Stimulated activated naive CD8-positive, alpha-beta T cell treated with anti-CD3 and anti-CD28 coated beads, Interleukin-15, Interleukin-2, amounts not matched to agents 100 U/mL and 50 U/mL, for 24 hours (primary cell): ENCODE measurements around the gene TNRC6B.
"Not testable (repeated sequence)": the region's sequence is repeated elsewhere in the genome, so short reads cannot be mapped to it uniquely, and the experiment has no call there.

Experiments used
- ATAC-seq: fragments of 150-1000 bp; cut with Tn5 transposase; one replicate; pipeline ENCODE4 v1.10.0; 2021
- DNase-seq: peaks from one replicate; pipeline ENCODE4 v3.0.0; 2021

TNRC6B gene

GRCh38 chr22:40212121-40212520 lies 34.4 kb downstream of the TNRC6B start:
- ATAC-seq (no peak), DNase-seq (no peak)

- no peak for DNase-seq
- ATAC-seq: no peak
These were observed 35.8 kb downstream of the TNRC6B start for GRCh38 chr22:40213478-40213877.

- no peak for DNase-seq
- no peak for ATAC-seq
These were observed 37.5 kb downstream of the TNRC6B start for GRCh38 chr22:40215266-40215665.

GRCh38 chr22:40216041-40216756 lies 38.5 kb downstream of the TNRC6B start:
- ATAC-seq: peak; percentile 60
- DNase-seq: peak; percentile 47

- DNase-seq (no peak), ATAC-seq (no peak)
These were observed 40.4 kb downstream of the TNRC6B start for GRCh38 chr22:40218152-40218551.

- no peak for ATAC-seq
- no peak for DNase-seq
These were observed 41.1 kb downstream of the TNRC6B start for GRCh38 chr22:40218723-40219294.

- no peak for DNase-seq
These were observed 42.8 kb downstream of the TNRC6B start for GRCh38 chr22:40220316-40221054.

GRCh38 chr22:40221055-40221414 lies 43.3 kb downstream of the TNRC6B start:
- ATAC-seq (no peak), DNase-seq (no peak)

More at GRCh38 chr22:40220316-40221054, 42.8 kb downstream of the TNRC6B start:
- no peak for ATAC-seq

GRCh38 chr22:40222979-40223378 lies 45.3 kb downstream of the TNRC6B start:
- ATAC-seq, DNase-seq: not testable (repeated sequence)

GRCh38 chr22:40224702-40225101 lies 47.0 kb downstream of the TNRC6B start:
- DNase-seq (peak; percentile 37), ATAC-seq (peak; percentile 98)

GRCh38 chr22:40226620-40227019 lies 48.9 kb downstream of the TNRC6B start:
- ATAC-seq: no peak
- DNase-seq: no peak

- ATAC-seq: no peak
These were observed 54.0 kb downstream of the TNRC6B start for GRCh38 chr22:40231618-40232313.

GRCh38 chr22:40232624-40233023 lies 54.9 kb downstream of the TNRC6B start:
- DNase-seq: no peak

More at GRCh38 chr22:40231618-40232313, 54.0 kb downstream of the TNRC6B start:
- no peak for DNase-seq

GRCh38 chr22:40233886-40234285 lies 56.2 kb downstream of the TNRC6B start:
- ATAC-seq (no peak), DNase-seq (no peak)

More at GRCh38 chr22:40232624-40233023, 54.9 kb downstream of the TNRC6B start:
- ATAC-seq: no peak

- ATAC-seq (no peak), DNase-seq (no peak)
These were observed 56.9 kb downstream of the TNRC6B start for GRCh38 chr22:40234658-40235057.

GRCh38 chr22:40235308-40235707 lies 57.6 kb downstream of the TNRC6B start:
- ATAC-seq (no peak), DNase-seq (no peak)

- DNase-seq (no peak), ATAC-seq (no peak)
These were observed 58.5 kb downstream of the TNRC6B start for GRCh38 chr22:40236131-40236665.

GRCh38 chr22:40237241-40237640 lies 59.5 kb downstream of the TNRC6B start:
- ATAC-seq: peak; percentile 20
- DNase-seq: peak; percentile 19

GRCh38 chr22:40237788-40238424 lies 60.2 kb downstream of the TNRC6B start:
- peak; percentile 37 for DNase-seq
- ATAC-seq: peak; percentile 10

GRCh38 chr22:40238425-40239344 lies 61.0 kb downstream of the TNRC6B start:
- ATAC-seq (no peak), DNase-seq (no peak)

- DNase-seq: no peak
- no peak for ATAC-seq
These were observed 61.6 kb downstream of the TNRC6B start for GRCh38 chr22:40239345-40239683.
